Thoracic aorta (tissue), 2 donors: ENCODE measurements around the gene PLCD3. TPM values are rescaled to one million over a fixed set of nuclear protein-coding genes. Genes with fewer than 3 reads are reported as not detected.

Source experiments
- ATAC-seq: fragments of 150-250 bp; one replicate; pipeline ENCODE4 v1.8.0; 2017; ENCODE audit warnings: low read depth; ENCODE audit not compliant: insufficient number of reproducible peaks, low FRiP score
- DNase-seq: peaks from one replicate; pipeline ENCODE4 v3.0.0-alpha.2; 2020; ENCODE audit warnings: low spot score
- H3K27ac ChIP-seq, 2 donors: fragments of 200-600 bp; sonication (generic); 1 replicate in 1 of 2; 2 replicates in 1 of 2; pipeline ENCODE4 v1.5.1; 2016; ENCODE audit warnings: mild to moderate bottlenecking in 2 of 2, moderate library complexity in 2 of 2
- H3K27me3 ChIP-seq: fragments of 200-600 bp; sonication (generic); replicated peaks from 2 replicates; pipeline ENCODE4 v1.6.0; 2016; ENCODE audit warnings: mild to moderate bottlenecking; ENCODE audit not compliant: insufficient read depth
- H3K36me3 ChIP-seq: fragments of 200-600 bp; sonication (generic); one replicate; pipeline ENCODE4 v1.5.1; 2016
- H3K4me1 ChIP-seq, 2 donors: fragments of 200-600 bp; sonication (generic); 1 replicate in 1 of 2; 2 replicates in 1 of 2; pipeline versions ENCODE4 v1.5.1 to v1.6.0; 2016; ENCODE audit warnings: low read depth in 2 of 2, mild to moderate bottlenecking in 1 of 2; ENCODE audit not compliant: control insufficient read depth in 1 of 2
- H3K4me3 ChIP-seq: fragments of 200-600 bp; sonication (generic); 2 replicates; pipeline ENCODE4 v1.5.1; 2016; ENCODE audit warnings: mild to moderate bottlenecking
- H3K9me3 ChIP-seq: fragments of 200-600 bp; sonication (generic); 2 replicates; pipeline ENCODE4 v1.5.1; 2016
- total RNA-seq, 2 donors: library from RNA; depleted of rRNA; stranded (reverse); fragments of >200 nt; gene quantifications; one replicate each; pipeline versions ENCODE4 v1.1.0 to v1.2.3, GENCODE V29; 2016
- TF ChIP-seq, protein P1 (sequence below): fragments of 200-600 bp; sonication (generic); IDR thresholded peaks from one replicate; pipeline ENCODE4 v1.5.1; 2019; ENCODE audit warnings: antibody characterized with exemption

Gene PLCD3
- total RNA-seq, 2 donors from 2014 or later: 79.3 to 116 TPM

DNA sequence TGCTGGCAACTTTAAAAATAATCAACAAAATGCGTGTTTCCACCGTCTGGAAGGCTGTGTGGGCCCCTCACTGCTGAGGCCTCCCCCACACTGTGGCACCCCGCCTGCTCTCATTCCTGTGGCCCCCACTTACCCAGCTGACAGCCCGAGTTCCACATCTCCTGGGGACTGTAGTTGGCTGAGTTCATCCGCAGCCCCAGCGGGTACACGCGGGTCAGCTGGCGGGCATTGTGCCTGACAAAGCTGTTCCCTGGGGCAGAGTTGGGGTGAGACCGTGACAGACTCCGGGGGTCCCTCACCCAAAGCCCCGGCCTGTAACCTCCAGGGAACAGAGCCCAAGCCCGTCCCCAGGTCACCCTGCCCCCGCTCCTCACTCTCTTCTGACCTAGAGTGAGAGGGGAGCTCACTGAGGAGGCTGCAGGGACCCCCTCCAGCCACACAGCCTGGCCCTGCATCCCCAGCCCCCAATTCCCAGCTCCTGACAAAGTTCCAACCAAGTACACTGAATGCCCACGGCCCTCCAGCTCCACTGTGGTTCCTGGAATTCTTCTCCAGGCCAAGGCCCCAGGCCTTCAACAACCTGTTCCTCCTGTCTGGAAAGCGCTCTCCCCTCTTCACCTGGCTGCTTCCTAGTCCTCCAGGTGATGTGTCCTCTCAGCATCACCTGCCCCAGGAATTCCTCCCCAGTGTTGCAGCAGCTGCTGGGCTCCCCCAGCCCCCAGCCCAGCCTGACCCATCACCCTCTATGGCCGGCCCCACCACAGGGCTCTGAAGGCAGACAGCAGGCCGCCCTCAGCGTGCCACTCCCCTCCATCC, 18.0 kb downstream of the PLCD3 start:
- no peak overlapping the region for H3K4me3 ChIP-seq
- H3K9me3 ChIP-seq: no peaks in the 10 kb centered on the region
- ATAC-seq (no peak), DNase-seq (no peak)
- no peaks in the 10 kb centered on the region for H3K27me3 ChIP-seq
- peak overlapping the region; percentile 62 to 82 for H3K27ac ChIP-seq
- TF ChIP-seq, protein P1, sequence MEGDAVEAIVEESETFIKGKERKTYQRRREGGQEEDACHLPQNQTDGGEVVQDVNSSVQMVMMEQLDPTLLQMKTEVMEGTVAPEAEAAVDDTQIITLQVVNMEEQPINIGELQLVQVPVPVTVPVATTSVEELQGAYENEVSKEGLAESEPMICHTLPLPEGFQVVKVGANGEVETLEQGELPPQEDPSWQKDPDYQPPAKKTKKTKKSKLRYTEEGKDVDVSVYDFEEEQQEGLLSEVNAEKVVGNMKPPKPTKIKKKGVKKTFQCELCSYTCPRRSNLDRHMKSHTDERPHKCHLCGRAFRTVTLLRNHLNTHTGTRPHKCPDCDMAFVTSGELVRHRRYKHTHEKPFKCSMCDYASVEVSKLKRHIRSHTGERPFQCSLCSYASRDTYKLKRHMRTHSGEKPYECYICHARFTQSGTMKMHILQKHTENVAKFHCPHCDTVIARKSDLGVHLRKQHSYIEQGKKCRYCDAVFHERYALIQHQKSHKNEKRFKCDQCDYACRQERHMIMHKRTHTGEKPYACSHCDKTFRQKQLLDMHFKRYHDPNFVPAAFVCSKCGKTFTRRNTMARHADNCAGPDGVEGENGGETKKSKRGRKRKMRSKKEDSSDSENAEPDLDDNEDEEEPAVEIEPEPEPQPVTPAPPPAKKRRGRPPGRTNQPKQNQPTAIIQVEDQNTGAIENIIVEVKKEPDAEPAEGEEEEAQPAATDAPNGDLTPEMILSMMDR: no peak
- H3K4me1 ChIP-seq: peaks cover 23 to 39% of the 10 kb centered on the region in 2 donors
- H3K36me3 ChIP-seq: peaks cover 67% of the 10 kb centered on the region

DNA sequence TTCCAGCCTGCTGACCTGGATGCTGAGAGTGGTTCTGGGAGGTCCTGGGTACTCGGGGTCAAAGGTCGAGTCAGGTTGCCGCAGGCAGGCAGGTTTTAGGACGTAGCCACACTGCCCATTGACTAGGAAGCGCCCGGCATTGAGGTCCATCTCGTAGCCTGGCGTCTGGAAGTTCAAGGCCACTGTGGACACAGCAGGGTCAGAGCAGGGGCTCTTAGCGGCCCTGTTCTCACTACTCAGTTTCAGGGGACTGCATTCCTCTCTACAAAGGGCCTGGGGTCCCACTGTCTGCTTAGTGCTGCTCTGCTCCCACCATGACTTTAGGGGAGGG, 18.9 kb downstream of the PLCD3 start:
- Histone ChIP-seq H3K27me3 (no peaks in the 10 kb centered on the region), H3K4me3 (no peak overlapping the region), H3K27ac (peak overlapping the region; percentile 62 to 82), H3K36me3 (peaks cover 63% of the 10 kb centered on the region), H3K4me1 (peaks cover 23 to 48% of the 10 kb centered on the region in 2 donors), H3K9me3 (no peaks in the 10 kb centered on the region)
- ATAC-seq (no peak), DNase-seq (no peak)
- TF ChIP-seq, protein P1: no peak

DNA sequence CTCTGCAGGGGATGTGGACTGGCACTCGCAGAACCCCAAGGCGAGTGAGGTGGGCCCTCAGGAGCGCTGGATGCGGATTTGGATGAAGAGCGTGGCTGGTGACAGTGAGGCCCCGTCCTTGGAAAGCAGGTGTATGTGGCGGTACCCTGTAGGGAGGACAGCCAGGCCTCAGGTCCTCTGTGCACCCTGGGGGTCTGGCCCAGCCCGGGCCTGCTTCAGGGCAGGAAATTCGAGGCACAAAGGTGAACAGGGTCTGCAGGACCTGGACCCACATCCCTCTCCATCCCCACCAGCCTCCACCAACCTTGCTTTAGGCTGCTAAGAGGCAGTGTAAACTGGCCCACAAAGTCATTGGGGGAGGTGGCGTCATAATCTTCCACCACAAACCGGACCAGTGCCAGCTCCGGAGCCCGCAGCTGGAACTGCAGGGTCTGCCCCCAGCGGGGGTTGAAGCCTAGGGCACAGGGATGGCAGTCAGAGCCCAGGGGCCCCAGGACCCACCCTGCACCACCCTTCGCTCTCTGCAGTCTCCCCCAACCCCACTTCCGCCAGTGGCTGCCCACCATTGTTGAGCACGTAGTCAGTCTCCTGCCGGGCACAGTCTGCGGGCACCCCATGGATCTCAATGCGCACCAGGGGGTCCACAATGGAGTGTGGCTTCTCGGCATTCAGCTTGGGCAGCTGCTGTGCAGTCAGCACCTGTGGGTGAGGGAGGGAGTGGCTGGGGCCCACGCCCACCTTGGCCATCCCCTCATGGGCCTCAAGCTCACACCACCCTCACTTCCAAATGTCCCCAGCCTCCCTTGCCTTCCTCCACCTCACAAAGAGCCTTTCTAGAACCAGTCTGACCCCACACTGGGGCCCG, 19.5 kb downstream of the PLCD3 start:
- no peak for ATAC-seq
- no peaks in the 10 kb centered on the region for H3K27me3 ChIP-seq

GRCh38 chr17:45111850-45112249, 20.5 kb downstream of the PLCD3 start:
- Histone ChIP-seq H3K27me3 (no peaks in the 10 kb centered on the region), H3K36me3 (peaks cover 55% of the 10 kb centered on the region), H3K4me3 (no peak overlapping the region), H3K9me3 (no peaks in the 10 kb centered on the region), H3K4me1 (peaks cover 31 to 61% of the 10 kb centered on the region in 2 donors), H3K27ac (peak overlapping the region; percentile 37 to 82)
- DNase-seq (no peak), ATAC-seq (no peak)
- TF ChIP-seq, protein P1: no peak

More for the DNA sequence above, 19.5 kb downstream of the PLCD3 start:
- no peaks in the 10 kb centered on the region for H3K9me3 ChIP-seq
- no peak for DNase-seq
- H3K4me3 ChIP-seq: no peak overlapping the region
- peak overlapping the region; percentile 62 to 82 for H3K27ac ChIP-seq
- H3K4me1 ChIP-seq: peaks cover 23 to 51% of the 10 kb centered on the region in 2 donors
- TF ChIP-seq, protein P1: no peak
- peaks cover 63% of the 10 kb centered on the region for H3K36me3 ChIP-seq
